Nephron progenitor cell (in vitro differentiated cells): Measurements from ENCODE around the gene GPR37L1.

Experiments used
- DNase-seq: peaks from one replicate; pipeline ENCODE4 v3.0.0; 2021
- H3K27ac Mint-ChIP-seq: 2 replicates; pipeline ENCODE4 v1.8.0; 2021; ENCODE audit warnings: mild to moderate bottlenecking, moderate library complexity, mixed read lengths
- H3K27me3 Mint-ChIP-seq: 2 replicates; pipeline ENCODE4 v1.8.0; 2021; ENCODE audit warnings: mild to moderate bottlenecking, low read depth, mixed read lengths; ENCODE audit not compliant: poor library complexity
- H3K36me3 Mint-ChIP-seq: 2 replicates; pipeline ENCODE4 v1.8.0; 2021; ENCODE audit warnings: low read depth, mixed read lengths
- H3K4me1 Mint-ChIP-seq: 2 replicates; pipeline ENCODE4 v1.8.0; 2021; ENCODE audit warnings: mixed read lengths
- H3K4me3 Mint-ChIP-seq: 2 replicates; pipeline ENCODE4 v1.8.0; 2021; ENCODE audit warnings: mild to moderate bottlenecking, moderate library complexity, mixed read lengths
- H3K9me3 Mint-ChIP-seq: 2 replicates; pipeline ENCODE4 v1.8.0; 2021; ENCODE audit warnings: mild to moderate bottlenecking, moderate library complexity, mixed read lengths
- CTCF ChIP-seq: fragments of 200-600 bp; sonication (generic); IDR thresholded peaks from 2 replicates; pipeline ENCODE4 v1.5.0; 2021; ENCODE audit warnings: antibody characterized with exemption

Gene GPR37L1

GRCh38 chr1:202081992-202082391 lies 40.7 kb upstream of the GPR37L1 start:
- H3K4me1 Mint-ChIP-seq: peaks cover 37% of the 10 kb centered on the region
- H3K27ac Mint-ChIP-seq: no peak overlapping the region
- DNase-seq: no peak
- H3K27me3 Mint-ChIP-seq: peaks cover 5% of the 10 kb centered on the region
- no peaks in the 10 kb centered on the region for H3K9me3 Mint-ChIP-seq
- H3K36me3 Mint-ChIP-seq: no peaks in the 10 kb centered on the region
- no peak for TF ChIP-seq CTCF
- no peak overlapping the region for H3K4me3 Mint-ChIP-seq

- H3K4me1 Mint-ChIP-seq: peaks cover 51% of the 10 kb centered on the region
- H3K27ac Mint-ChIP-seq: peak overlapping the region; percentile 98
- H3K36me3 Mint-ChIP-seq: no peaks in the 10 kb centered on the region
- peak overlapping the region; percentile 44 for H3K4me3 Mint-ChIP-seq
- H3K9me3 Mint-ChIP-seq: no peaks in the 10 kb centered on the region
- no peak for TF ChIP-seq CTCF
- DNase-seq: no peak
- peaks cover 5% of the 10 kb centered on the region for H3K27me3 Mint-ChIP-seq
Measured at GRCh38 chr1:202084791-202085681, 37.7 kb upstream of the GPR37L1 start.

- peak overlapping the region; percentile 11 for H3K4me3 Mint-ChIP-seq
Measured at GRCh38 chr1:202085682-202086373, 36.9 kb upstream of the GPR37L1 start.

GRCh38 chr1:202086579-202087350 lies 36.0 kb upstream of the GPR37L1 start:
- peaks cover 9% of the 10 kb centered on the region for H3K27me3 Mint-ChIP-seq
- H3K4me3 Mint-ChIP-seq: no peak overlapping the region
- DNase-seq: no peak
- peak overlapping the region; percentile 81 for H3K27ac Mint-ChIP-seq
- peaks cover 49% of the 10 kb centered on the region for H3K4me1 Mint-ChIP-seq
- H3K36me3 Mint-ChIP-seq: no peaks in the 10 kb centered on the region
- H3K9me3 Mint-ChIP-seq: no peaks in the 10 kb centered on the region
- TF ChIP-seq CTCF: no peak

More at GRCh38 chr1:202085682-202086373, 36.9 kb upstream of the GPR37L1 start:
- TF ChIP-seq CTCF: no peak
- H3K9me3 Mint-ChIP-seq: no peaks in the 10 kb centered on the region
- no peaks in the 10 kb centered on the region for H3K36me3 Mint-ChIP-seq
- peaks cover 48% of the 10 kb centered on the region for H3K4me1 Mint-ChIP-seq
- DNase-seq: no peak
- H3K27ac Mint-ChIP-seq: peak overlapping the region; percentile 98
- peaks cover 5% of the 10 kb centered on the region for H3K27me3 Mint-ChIP-seq

GRCh38 chr1:202088206-202088605 lies 34.5 kb upstream of the GPR37L1 start:
- Mint-ChIP-seq H3K9me3 (no peaks in the 10 kb centered on the region), H3K4me1 (peaks cover 45% of the 10 kb centered on the region), H3K4me3 (no peak overlapping the region), H3K27me3 (peaks cover 6% of the 10 kb centered on the region), H3K36me3 (no peaks in the 10 kb centered on the region), H3K27ac (no peak overlapping the region)
- no peak for DNase-seq
- TF ChIP-seq CTCF: no peak
